Ammon's horn (tissue), 1 donor: ENCODE data around the gene GRK2.
A peak's percentile ranks its signal among the peaks of the same experiment; 100 is the strongest.

Experiments used
- DNase-seq: peaks from one replicate; pipeline ENCODE4 v3.0.0-alpha.2; 2016; ENCODE audit warnings: low spot score

GRK2 gene

DNA sequence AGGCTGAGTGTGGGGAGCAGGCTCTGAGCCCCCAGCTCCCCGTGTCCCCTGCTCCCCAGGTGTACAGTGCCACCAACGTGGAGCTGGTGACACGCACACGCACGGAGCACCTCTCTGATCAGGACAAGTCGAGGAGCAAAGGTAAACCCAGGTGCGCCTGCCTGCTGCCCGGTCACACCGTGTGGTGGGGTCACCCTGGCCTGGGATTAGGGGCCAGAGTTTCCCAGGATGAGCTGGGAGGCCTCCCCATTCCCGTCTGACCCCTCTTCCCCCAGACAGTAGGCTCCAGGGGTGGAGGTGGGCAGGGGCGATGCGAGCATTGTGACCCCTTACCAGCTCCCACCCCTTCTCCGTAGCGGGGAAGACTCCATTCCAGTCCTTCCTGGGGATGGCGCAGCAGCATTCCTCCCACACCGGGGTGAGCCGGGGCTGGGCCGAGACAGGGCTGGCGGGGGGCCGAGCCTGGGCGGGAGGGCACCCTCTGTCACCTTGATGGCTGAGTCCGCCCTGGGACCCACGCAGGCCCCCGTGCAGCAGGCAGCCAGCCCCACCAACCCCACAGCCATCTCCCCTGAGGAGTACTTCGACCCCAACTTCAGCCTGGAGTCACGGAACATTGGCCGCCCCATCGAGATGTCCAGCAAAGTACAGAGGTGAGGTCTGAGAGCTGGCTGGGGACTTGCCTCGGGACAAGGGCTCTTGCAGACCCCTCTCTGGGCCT is 33.4 kb downstream of the GRK2 start:
- DNase-seq, result no peak

DNA sequence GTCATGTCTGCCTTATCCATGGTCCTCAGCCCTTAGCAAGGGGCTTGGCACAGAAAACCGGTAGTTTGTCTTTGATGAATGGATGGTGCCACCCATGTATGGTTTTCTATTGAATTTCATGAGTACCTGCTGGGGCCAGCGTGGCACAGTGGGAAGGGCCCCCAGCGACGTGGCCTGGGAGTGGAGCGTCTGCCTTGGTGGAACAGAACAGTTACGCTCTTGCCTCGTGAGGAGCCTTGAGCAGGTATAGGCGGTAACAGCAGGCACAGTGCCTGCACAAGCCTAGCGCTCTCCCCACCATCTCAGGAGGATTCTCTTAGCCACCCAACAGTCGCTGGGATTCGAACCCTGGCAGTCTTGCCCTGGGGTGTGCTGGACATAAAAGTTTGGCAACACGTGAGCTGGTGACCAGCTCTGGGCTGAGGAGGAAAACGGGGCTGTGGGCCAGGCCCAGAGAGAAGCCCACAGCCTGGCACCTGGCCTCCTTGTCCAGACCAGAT is 34.0 kb downstream of the GRK2 start:
- no peak for DNase-seq

DNA sequence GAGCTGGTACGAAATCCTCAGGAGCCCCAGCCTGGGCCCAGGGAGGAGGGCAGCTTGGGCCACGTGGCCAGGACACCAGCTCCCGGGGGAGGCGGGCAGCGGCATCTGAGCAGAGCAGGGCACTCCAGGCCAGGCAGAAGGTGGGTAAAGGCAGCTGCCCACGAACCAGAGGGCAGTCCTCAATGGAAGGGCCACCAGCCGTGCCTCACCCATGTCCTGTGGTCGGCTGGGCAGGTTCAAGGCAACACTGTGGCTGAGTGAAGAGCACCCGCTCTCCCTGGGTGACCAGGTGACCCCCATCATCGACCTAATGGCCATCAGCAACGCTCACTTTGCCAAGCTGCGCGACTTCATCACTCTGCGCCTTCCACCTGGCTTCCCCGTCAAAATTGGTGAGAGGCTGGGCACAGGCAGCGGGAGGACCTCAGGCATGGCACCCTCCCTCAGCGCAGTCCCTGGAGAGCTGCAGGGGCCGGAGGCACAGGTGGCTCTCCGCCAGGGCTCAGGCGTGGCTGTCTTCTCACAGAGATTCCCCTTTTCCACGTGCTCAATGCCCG is 34.6 kb downstream of the GRK2 start:
- DNase-seq, result no peak

DNA sequence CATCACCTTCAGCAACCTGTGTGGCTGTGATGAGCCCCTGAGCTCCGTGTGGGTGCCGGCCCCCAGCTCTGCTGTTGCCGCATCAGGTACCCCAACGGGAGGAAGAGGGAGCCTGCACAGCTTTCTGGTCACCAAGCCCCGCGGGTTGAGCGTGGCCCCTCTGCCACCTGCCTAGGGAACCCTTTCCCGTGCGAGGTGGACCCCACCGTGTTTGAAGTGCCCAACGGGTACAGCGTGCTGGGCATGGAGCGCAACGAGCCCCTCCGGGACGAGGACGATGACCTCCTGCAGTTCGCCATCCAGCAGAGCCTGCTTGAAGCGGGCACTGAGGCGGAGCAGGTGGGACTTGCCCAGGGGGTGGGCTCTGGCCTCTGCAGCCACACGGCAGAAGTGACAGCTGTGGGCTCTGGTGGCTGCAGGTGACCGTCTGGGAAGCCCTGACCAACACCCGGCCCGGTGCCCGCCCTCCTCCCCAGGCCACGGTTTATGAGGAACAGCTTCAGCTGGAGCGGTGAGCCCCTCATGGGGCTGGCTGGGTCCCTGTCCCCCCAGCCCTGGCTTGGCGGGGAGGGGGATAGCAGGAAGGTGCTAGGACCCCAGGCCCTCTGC is 35.1 kb downstream of the GRK2 start:
- DNase-seq, result no peak

DNA sequence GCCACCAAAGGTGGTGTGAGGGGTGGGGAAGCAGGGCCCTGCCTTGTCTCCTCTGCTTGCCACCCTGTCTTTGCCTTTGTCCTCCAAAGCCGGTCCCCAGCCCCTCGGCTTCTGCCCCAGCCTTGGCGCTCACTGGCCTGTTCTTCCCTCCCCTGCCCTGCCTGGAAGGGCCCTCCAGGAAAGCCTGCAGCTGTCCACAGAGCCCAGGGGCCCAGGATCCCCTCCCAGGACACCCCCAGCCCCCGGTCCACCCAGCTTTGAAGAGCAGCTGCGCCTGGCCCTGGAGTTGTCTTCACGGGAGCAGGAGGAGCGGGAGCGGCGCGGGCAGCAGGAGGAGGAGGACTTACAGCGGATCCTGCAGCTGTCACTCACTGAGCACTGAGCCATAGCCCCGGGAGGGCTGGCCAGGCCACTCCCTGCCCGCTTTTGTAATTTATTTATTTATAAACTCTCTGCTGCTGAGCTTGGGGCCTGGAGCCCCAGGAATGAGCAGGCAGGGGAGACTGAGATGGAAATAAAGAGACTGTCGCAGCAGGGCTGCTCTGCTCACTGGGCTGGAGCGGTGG is 35.8 kb downstream of the GRK2 start:
- peak; percentile 56 for DNase-seq

DNA sequence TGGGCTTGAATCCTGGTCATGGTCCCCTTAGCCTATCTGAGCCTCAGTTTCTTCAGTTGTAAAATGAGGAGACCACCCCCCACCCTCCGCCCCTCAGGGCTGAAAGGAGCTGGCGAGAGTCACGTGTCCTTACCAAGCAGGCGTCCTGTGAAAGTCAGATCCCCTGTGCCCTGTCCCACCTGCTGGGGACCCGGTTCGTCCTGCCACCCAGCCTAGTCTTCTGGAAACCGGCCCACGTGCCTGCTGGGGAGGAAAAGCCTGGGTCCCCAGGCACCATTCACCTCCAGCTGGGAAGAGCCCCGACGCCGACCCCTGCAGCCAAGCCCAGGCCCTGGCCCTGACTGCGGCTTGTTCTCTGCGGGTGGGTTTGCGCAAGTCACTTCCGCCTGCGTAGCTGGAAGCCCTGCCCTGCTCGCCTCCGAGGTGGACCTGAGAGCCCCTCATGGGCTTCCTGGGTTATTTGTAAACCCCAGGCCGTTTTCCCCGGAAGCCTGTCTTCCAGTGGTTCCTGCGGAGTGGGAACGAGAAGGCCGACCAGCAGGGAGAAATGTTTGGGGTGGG is 36.4 kb downstream of the GRK2 start:
- no peak for DNase-seq

DNA sequence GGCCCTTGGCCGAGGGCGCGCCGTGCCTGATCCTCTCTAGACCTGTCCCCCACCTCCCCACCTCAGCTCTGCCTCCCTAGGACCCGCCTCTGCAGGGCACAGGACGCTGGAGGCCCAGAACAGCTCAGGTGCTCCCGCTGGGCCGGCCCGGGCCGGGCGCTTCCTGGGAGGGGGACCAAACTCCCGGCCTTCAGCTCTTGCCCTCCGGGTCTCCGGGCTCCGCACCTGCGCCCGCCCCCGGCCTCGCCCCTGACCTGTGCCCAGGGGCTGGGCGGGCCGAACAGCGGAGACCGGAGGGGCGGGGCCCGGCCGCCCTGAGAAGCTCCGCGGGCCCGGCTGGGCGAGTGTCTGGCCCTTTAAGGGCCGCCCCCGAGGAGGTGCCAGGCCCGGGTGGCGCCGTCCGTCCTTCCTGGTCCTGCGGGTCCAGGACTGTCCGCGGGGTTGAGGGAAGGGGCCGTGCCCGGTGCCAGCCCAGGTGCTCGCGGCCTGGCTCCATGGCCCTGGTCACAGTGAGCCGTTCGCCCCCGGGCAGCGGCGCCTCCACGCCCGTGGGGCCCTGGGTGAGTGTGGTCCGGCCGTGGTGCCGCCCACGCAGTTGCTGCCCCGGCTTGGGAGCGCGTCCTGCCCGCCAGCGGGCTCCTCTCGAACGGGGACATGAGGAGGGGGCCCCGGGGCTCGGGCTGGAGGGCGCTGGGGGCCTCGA is 37.0 kb downstream of the GRK2 start, which contains the start of gene SSH3:
Gene SSH3, plus strand, starts transcription at position 399 of the 703 bp plus-strand sequence. Its CDS starts 96 bp downstream, at position 495.
- peak; percentile 77 for DNase-seq

DNA sequence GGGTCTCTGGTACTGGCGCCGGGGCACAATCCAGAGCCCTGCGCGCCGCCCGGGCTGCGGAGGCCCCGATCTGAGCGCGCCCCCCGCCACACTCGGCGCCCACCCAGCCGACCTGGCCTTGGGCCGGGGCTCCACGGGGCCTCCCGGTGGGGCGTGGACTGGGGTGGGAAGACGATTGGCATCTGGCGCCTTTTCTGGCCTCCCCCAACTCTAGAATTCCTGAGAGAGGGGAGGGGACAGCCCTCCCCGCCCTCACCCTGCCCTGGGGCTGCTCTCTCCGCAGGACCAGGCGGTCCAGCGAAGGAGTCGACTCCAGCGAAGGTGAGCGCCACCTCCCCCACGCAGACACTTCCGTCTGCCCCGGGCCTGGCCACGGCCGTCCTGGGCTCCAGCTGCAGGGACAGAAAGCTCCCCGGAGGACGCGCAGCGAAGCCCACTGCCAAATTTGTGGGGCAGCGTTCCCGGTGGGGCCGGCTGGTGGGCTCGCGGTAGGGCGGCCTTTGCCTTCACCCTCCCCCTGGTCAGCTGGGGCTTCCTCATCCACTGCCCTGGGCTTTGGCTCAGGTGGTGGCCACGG is 37.6 kb downstream of the GRK2 start:
- DNase-seq, result no peak

DNA sequence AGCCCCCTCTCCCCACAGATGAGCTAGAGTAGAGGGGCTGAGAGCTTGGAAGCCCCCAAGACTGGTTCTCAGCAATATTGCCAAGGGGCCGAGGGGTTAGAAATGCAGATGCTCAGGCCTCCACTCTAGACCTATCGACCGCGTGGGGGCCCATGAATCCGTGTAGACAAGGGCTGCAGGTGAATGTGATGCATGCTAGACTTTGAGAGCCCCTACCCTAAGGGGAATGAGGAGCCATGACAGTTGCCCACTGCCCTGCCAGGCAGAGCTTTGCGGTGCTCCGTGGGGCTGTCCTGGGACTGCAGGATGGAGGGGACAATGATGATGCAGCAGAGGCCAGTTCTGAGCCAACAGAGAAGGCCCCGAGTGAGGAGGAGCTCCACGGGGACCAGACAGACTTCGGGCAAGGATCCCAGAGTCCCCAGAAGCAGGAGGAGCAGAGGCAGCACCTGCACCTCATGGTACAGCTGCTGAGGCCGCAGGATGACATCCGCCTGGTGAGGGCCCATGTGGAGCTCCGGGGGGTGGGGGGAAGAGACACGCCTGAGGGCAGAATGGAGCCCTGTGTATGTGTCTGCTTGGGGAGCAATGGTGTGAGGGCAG is 38.3 kb downstream of the GRK2 start:
- no peak for DNase-seq

DNA sequence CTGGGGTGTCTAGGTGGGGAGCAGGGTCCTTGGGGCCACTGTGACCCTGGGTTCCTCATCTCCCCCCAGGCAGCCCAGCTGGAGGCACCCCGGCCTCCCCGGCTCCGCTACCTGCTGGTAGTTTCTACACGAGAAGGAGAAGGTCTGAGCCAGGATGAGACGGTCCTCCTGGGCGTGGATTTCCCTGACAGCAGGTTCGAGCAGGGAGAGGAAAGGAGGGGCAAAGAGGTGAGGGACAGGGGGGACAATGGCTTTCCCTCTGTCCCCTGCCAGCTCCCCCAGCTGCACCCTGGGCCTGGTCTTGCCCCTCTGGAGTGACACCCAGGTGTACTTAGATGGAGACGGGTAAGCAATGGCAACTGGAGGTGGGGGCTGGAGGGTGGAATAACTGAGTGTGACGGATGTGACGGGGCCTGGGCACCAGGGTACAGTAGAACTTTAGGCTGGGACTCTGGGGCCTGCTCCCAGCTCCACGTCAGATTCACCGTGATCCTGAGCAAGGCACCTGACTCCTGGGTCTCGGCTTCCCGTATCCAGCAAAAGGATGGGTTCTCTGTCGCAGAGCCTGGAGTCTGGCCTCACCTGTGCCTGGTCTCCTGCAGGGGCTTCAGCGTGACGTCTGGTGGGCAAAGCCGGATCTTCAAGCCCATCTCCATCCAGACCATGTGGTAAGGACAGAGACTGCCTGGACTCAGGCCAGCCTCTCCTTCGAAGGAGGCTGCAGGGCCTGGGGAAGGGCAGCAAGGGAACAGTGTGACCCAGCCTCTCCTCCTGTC is 40.7 kb downstream of the GRK2 start:
- no peak for DNase-seq

DNA sequence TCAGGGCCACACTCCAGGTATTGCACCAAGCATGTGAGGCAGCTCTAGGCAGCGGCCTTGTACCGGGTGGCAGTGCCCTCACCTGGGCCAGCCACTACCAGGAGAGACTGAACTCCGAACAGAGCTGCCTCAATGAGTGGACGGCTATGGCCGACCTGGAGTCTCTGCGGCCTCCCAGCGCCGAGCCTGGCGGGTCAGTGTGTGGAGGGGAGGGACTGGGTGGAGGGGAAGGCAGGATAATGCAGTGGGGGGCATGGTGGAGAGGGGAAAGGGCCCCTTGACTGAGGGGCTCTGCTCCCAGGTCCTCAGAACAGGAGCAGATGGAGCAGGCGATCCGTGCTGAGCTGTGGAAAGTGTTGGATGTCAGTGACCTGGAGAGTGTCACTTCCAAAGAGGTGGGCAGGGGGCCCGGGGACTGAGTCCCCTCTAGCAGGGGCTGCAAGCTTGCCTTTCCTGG is 41.3 kb downstream of the GRK2 start:
- DNase-seq, result no peak

DNA sequence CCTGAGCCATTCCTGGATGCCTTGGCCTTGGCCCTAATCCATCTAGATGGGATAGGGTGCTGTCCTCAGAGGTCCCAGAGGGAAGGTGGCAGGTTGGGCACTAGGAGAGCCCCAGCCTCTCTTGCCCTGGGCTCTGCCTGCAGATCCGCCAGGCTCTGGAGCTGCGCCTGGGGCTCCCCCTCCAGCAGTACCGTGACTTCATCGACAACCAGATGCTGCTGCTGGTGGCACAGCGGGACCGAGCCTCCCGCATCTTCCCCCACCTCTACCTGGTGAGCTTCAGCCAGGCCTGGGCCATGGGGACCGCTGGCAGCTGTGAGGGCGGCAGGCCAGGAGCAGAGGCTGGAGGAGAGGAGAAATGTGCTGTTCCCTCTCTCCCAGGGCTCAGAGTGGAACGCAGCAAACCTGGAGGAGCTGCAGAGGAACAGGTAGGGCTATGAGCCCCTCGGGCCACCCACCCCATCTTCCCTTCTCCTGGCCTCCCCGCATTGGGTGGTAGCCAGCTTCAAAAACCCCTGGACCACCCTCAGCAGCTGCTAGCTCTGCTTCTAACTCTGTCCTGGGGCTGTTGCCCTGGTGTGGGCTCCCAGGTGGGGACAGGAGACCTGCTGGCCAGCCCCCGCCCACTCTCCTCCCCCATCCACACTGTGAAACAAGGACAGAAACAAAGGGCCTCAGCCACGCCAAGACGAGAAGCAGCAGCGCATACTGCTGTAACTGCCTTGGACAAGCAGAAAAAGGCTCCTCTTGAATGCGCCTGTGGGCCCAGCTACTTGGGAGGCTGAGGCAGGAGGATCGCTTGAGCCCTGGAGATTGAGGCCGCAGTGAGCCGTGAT is 42.0 kb downstream of the GRK2 start:
- no peak for DNase-seq

DNA sequence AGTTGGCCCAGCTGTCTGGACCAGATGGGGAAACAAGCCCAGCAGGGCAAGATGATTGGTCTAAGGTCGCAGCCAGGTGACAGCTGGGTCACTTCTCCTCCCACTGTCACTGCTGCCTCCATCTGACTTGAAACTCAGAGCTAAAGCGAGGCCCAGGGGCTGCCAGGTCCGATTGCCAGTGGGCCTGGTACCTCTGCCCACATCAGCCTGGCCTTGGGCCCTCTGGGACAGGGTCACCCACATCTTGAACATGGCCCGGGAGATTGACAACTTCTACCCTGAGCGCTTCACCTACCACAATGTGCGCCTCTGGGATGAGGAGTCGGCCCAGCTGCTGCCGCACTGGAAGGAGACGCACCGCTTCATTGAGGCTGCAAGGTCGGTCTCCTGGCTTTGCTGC is 42.9 kb downstream of the GRK2 start:
- DNase-seq, result no peak

DNA sequence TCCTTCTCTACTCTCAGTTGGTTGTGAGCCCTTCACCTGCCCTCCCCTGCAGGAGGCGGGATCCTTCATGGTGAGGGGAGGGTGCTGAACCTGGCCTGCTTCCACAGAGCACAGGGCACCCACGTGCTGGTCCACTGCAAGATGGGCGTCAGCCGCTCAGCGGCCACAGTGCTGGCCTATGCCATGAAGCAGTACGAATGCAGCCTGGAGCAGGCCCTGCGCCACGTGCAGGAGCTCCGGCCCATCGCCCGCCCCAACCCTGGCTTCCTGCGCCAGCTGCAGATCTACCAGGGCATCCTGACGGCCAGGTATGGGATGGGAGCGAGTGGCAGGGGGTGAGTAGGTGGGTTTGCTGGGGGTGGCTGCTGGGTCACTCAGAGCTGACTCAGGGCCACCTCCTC is 43.4 kb downstream of the GRK2 start:
- DNase-seq, result no peak

DNA sequence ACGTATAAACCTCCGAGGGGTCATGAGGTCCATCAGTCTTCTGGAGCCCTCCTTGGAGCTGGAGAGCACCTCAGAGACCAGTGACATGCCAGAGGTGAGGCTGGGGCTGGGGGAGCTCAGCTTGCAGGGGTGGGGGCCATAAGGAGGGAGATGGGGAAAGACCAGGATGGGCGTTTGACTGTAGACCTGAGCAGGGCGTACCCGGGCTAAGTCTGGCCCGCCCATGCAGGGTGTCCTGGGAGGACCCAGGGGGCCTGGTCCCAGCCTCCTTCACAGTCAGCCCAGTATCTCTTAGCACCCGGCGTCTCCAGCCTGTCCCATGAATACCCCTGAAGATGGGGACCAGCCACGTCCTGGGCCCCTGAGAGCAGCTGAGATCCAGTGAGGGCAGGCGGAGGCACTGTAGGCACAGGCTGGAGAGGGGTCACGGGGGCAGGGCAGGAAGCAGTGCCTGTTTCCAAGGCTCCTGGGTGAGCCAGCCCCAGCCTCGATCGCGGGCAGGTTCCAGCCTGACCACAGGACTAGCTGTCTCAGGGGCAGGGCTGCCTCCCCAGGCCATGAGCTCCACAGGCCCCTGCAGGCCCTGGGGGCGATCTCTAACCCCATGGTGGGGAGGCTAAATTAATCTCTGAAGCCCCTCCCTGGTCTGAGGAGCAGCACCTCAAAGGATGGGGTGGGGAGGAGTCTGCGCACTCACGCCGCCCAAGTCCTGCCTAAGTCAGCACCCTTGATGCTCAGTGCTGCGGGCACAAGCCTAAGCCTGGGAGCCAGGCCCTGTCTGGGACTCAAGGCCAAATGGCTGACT is 44.2 kb downstream of the GRK2 start:
- DNase-seq, result no peak

DNA sequence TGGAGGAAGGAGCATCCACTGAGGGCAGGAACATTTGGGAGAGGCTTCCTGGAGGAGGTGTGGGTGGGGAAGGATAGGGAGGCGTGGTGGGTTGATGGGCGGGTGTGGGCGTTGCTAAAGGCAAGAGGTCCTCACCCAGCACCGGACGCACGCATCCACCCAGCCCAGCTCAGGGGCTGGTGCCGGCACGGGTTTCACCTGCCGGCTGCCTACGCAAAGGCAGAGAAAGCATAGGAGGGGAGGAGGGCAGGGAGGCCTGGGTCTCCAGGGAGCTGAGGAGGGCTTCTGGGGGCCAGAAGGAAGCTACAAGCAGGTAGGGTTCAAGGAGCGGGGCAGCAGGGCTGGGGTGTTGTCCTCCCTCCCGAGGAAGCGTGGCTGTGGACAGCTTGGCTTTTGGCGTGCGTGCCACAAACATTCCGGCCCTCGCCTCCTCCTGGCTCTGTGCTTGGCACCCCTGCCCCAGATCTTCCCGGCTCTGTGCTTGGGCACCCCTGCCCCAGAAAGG is 44.8 kb downstream of the GRK2 start:
- DNase-seq, result no peak

DNA sequence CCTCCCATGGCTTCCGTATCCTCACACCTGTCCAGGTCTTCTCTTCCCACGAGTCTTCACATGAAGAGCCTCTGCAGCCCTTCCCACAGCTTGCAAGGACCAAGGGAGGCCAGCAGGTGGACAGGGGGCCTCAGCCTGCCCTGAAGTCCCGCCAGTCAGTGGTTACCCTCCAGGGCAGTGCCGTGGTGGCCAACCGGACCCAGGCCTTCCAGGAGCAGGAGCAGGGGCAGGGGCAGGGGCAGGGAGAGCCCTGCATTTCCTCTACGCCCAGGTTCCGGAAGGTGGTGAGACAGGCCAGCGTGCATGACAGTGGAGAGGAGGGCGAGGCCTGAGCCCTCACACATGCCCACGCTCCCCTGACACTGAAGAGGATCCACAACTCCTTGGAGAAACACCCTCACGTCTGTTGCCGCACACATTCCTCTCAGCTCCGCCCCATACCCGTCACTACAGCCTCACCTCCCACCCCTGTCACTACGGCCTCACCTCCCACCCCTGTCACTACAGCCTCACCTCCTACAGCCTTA is 45.3 kb downstream of the GRK2 start:
- no peak for DNase-seq
